DMS 273 (cell line): ENCODE results near the gene DHFR.
"Not testable (repeated sequence)": the region's sequence is repeated elsewhere in the genome, so short reads cannot be mapped to it uniquely, and the experiment has no call there.

Experiments used
- DNase-seq: peaks from one replicate; lab custom pipeline; 2025; ENCODE audit not compliant: unreplicated experiment; lab: John Stamatoyannopoulos, UW

DHFR gene

GRCh38 chr5:80597500-80597899 lies 57.3 kb downstream of the DHFR start:
- DNase-seq, result no peak

GRCh38 chr5:80594810-80595209 lies 60.0 kb downstream of the DHFR start:
- no peak for DNase-seq

DNA sequence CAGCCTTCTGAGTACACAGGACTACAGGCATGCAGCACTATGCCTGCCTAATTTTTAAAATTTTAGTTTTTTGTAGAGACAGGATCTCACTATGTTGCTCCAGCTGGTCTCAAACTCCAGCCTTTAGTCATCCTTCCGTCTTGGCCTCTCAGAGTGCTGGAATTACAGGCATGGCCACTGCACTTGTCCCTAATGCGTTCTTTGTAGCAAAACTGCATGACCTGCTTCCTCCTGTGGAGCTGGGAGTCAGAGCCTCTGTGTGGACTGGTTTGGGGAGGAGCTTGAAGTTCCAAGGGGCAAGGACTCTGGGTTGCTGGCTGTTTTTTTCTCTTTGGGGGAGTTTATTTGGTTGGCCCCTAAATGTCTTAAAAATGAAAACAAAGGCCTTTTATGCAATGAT lies 62.0 kb downstream of the DHFR start:
- DNase-seq, result no peak

DNA sequence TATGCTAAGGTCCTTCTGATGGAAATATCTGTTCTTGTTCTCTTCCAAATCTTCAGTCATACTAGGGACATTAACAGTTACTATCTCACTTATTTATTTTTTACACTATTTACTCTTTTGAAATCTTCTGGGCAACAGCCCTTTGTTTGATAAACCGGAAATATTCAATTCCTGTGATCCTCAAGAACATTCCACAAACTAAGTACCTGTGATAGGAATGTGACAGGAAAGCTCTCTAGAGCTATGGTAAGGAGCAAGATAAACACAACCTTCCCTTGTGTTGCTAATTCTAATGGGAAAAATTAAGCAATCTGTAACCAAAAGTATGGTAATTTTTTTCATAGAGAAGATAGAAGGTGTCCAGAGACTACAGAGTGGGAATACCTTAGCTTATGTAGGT lies 62.7 kb downstream of the DHFR start:
- DNase-seq, result no peak

DNA sequence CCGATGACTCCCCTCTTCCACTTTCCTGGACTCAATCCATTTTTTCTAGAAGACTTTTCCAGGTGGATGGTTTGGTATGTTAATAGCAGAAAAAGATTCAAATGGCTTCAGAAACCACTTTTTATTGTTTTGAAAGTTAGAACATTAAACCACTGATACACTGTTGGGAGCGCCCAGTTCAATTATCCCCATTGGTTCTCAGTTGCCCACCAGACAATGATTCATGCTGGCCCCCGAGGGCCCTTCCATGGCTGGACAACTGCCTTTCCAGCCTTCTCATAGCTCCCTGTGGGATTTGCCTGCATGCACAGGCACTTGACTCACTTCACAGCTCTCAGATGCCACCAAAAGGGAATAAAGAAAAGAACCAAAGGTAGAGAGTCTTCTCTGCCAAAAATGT lies 63.4 kb downstream of the DHFR start:
- DNase-seq, result no peak

- no peak for DNase-seq
These were observed 64.0 kb downstream of the DHFR start for GRCh38 chr5:80590766-80591165.

GRCh38 chr5:80588858-80589540 lies 65.8 kb downstream of the DHFR start:
- no peak for DNase-seq

DNA sequence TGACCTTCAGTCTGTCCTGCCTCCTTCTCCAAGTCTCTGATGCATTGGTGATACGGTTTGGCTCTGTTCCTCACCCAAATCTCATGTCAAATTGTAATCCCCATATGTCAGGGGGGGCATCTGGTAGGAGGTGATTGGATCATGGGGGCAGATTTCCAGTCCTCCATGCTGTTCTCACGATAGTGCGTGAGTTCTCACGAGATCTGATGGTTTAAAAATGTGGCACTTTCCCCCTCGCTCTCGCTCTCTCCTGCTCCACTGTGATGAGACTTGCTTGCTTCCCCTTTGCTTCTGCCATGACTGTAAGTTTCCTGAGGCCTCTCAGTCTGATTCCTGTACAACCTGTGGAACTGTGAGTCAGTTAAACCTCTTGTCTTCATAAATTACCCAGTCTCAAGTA lies 70.0 kb downstream of the DHFR start:
- DNase-seq, result no peak

DNA sequence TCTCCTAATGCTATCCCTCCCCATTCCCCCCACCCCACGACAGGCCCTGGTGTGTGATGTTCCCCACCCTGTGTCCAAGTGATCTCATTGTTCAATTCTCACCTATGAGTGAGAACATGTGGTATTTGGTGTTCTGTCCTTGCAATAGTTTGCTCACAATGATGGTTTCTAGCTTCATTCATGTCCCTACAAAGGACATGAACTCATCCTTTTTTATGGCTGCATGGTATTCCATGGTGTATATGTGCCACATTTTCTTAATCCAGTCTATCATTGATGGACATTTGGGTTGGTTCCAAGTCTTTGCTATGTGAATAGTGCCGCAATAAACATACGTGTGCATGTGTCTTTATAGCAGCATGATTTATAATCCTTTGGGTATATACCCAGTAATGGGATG lies 74.5 kb downstream of the DHFR start:
- not testable (repeated sequence) for DNase-seq

DNA sequence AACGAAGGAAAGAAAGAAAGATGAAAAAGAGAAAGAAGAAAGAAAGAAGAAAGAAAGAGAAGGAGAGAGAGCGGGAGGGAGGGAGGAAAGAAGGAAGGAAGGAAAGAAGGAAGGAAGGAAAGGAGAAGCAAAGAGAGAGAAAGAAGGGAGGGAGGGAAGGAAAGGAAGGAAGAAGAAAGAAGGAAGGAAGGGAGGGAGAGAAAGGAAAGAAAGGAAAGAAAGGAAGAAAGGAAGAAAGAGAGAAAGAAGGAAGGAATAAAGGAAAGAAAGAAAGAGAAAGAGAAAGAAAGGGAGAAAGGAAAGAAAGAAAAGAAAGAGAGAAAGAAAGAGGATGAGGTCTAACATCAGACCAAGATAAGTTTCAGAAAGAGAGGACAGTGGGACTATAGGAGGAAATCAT lies 75.7 kb downstream of the DHFR start:
- no peak for DNase-seq

DNA sequence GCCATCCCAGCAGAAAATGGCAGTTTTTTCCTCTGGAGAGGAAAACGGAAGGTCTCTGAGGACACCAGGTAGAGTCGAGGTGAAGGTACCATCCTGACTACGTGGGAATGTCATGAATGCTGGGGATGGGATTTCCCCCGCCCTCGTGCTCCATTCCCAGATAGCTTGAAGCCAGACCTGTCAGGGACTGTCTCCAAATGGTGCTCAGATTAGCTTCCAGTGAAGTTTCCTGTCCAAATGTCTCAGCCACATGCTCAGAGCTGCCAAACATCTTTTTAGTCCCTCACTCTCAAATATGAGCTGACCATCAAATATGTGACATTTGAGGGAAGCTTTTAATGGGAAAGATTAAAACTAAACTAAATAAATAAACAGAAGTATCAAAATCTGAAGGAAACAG lies 77.1 kb downstream of the DHFR start:
- no peak for DNase-seq

- DNase-seq, result no peak
These were observed 78.4 kb downstream of the DHFR start for GRCh38 chr5:80576383-80576782.
